H9 (cell line): ENCODE results near the gene FPR2. TPM values are rescaled to one million over a fixed set of nuclear protein-coding genes. Genes with fewer than 3 reads are reported as not detected.

Experiments used
- DNase-seq: peaks from one replicate; pipeline ENCODE4 v3.0.0-alpha.2; 2017
- H2AFZ ChIP-seq: one replicate; pipeline ENCODE4 v1.6.1; 2013; ENCODE audit warnings: mild to moderate bottlenecking, low read length, control low read depth, moderate library complexity
- H2AK5ac ChIP-seq: 2 replicates; pipeline ENCODE4 v1.6.1; 2013; ENCODE audit warnings: low read length, control low read depth, mixed read lengths; ENCODE audit not compliant: insufficient read length
- H2BK120ac ChIP-seq: one replicate; pipeline ENCODE4 v1.6.1; 2013; ENCODE audit warnings: low read depth, mild to moderate bottlenecking, low read length, control low read depth, inconsistent platforms; ENCODE audit not compliant: poor library complexity, severe bottlenecking
- H2BK12ac ChIP-seq: 2 replicates; pipeline ENCODE4 v1.6.1; 2013; ENCODE audit warnings: low read length, control low read depth, mixed read lengths, low read depth; ENCODE audit not compliant: insufficient read length
- H2BK15ac ChIP-seq: 2 replicates; pipeline ENCODE4 v1.6.1; 2013; ENCODE audit warnings: low read depth, low read length, control low read depth
- H2BK20ac ChIP-seq: one replicate; pipeline ENCODE4 v1.6.1; 2013; ENCODE audit warnings: low read depth, mild to moderate bottlenecking, low read length, control low read depth, inconsistent platforms; ENCODE audit not compliant: poor library complexity, severe bottlenecking
- H2BK5ac ChIP-seq: 2 replicates; pipeline ENCODE4 v1.6.1; 2013; ENCODE audit warnings: low read length, control low read depth, mixed read lengths; ENCODE audit not compliant: insufficient read length
- H3K14ac ChIP-seq: 2 replicates; pipeline ENCODE4 v1.6.1; 2013; ENCODE audit warnings: low read length, control low read depth; ENCODE audit not compliant: insufficient read depth
- H3K18ac ChIP-seq: 2 replicates; pipeline ENCODE4 v1.6.1; 2013; ENCODE audit warnings: low read depth, mild to moderate bottlenecking, mixed read lengths, low read length, control low read depth; ENCODE audit not compliant: insufficient read length
- H3K23ac ChIP-seq: 2 replicates; pipeline ENCODE4 v1.6.1; 2013; ENCODE audit warnings: low read length, control low read depth, mixed read lengths, low read depth; ENCODE audit not compliant: insufficient read length
- H3K23me2 ChIP-seq: 2 replicates; pipeline ENCODE4 v1.6.1; 2013; ENCODE audit warnings: low read depth, mild to moderate bottlenecking, mixed read lengths, low read length, control low read depth; ENCODE audit not compliant: insufficient read length, poor library complexity, severe bottlenecking
- H3K27ac ChIP-seq: 2 replicates; pipeline ENCODE4 v1.5.1; 2013; ENCODE audit warnings: low read length, control low read depth, mixed read lengths, low read depth; ENCODE audit not compliant: insufficient read length
- H3K27me3 ChIP-seq: 2 replicates; pipeline ENCODE4 v1.6.1; 2013; ENCODE audit warnings: low read length, control low read depth, inconsistent platforms; ENCODE audit not compliant: insufficient read depth
- H3K4ac ChIP-seq: 2 replicates; pipeline ENCODE4 v1.6.1; 2013; ENCODE audit warnings: low read depth, mild to moderate bottlenecking, control low read depth, inconsistent platforms, low read length, moderate library complexity
- H3K4me1 ChIP-seq: 2 replicates; pipeline ENCODE4 v1.6.1; 2013; ENCODE audit warnings: low read length, control low read depth, inconsistent platforms; ENCODE audit not compliant: insufficient read depth
- H3K4me2 ChIP-seq: 2 replicates; pipeline ENCODE4 v1.6.1; 2013; ENCODE audit warnings: low read length, control low read depth, mixed read lengths; ENCODE audit not compliant: insufficient read length, insufficient read depth
- H3K56ac ChIP-seq: 2 replicates; pipeline ENCODE4 v1.6.1; 2013; ENCODE audit warnings: low read depth, mild to moderate bottlenecking, mixed read lengths, low read length, control low read depth; ENCODE audit not compliant: insufficient read length
- H3K79me1 ChIP-seq: 2 replicates; pipeline ENCODE4 v1.6.1; 2013; ENCODE audit warnings: low read depth, mild to moderate bottlenecking, moderate library complexity, low read length, control low read depth, inconsistent platforms; ENCODE audit not compliant: insufficient read depth, poor library complexity, severe bottlenecking
- H3K79me2 ChIP-seq: 2 replicates; pipeline ENCODE4 v1.6.1; 2013; ENCODE audit warnings: low read length, control low read depth, inconsistent platforms; ENCODE audit not compliant: insufficient read depth
- H3K9ac ChIP-seq: 2 replicates; pipeline ENCODE4 v1.6.1; 2013; ENCODE audit warnings: low read length, control low read depth, mixed read lengths; ENCODE audit not compliant: insufficient read length; ENCODE audit errors: extremely low read depth
- H3K9me3 ChIP-seq: one replicate; pipeline ENCODE4 v1.6.1; 2013; ENCODE audit warnings: low read depth, low read length, inconsistent platforms; ENCODE audit not compliant: control insufficient read depth
- H3T11ph ChIP-seq: one replicate; pipeline ENCODE4 v1.6.1; 2013; ENCODE audit warnings: mild to moderate bottlenecking, low read length, control low read depth, inconsistent platforms
- H4K20me1 ChIP-seq: one replicate; pipeline ENCODE4 v1.6.1; 2013; ENCODE audit not compliant: control insufficient read depth, insufficient read length, insufficient read depth
- H4K5ac ChIP-seq: 2 replicates; pipeline ENCODE4 v1.6.1; 2013; ENCODE audit warnings: low read depth, mild to moderate bottlenecking, mixed read lengths, low read length, control low read depth; ENCODE audit not compliant: insufficient read length
- H4K8ac ChIP-seq: replicated peaks from 2 replicates; pipeline ENCODE4 v1.6.1; 2013; ENCODE audit warnings: low read length, control low read depth, mixed read lengths, low read depth; ENCODE audit not compliant: insufficient read length
- H4K91ac ChIP-seq: 2 replicates; pipeline ENCODE4 v1.6.1; 2013; ENCODE audit warnings: low read depth, mild to moderate bottlenecking, moderate library complexity, mixed read lengths, low read length, control low read depth; ENCODE audit not compliant: insufficient read length
- H3K27ac Mint-ChIP-seq, 3 experiments: 2 replicates in 2 of 3; 3 replicates in 1 of 3; pipeline ENCODE4 v1.8.0; 2020 to 2021; ENCODE audit warnings: mixed read lengths in 3 of 3, mild to moderate bottlenecking in 1 of 3, moderate library complexity in 1 of 3
- H3K27me3 Mint-ChIP-seq: 2 replicates; pipeline ENCODE4 v1.8.0; 2021; ENCODE audit warnings: low read depth, mild to moderate bottlenecking, moderate library complexity, mixed read lengths
- H3K36me3 Mint-ChIP-seq, 3 experiments: 2 replicates in 2 of 3; 3 replicates in 1 of 3; pipeline ENCODE4 v1.8.0; 2020 to 2021; ENCODE audit warnings: low read depth in 3 of 3, mixed read lengths in 3 of 3; ENCODE audit not compliant: insufficient read depth in 1 of 3
- H3K4me1 Mint-ChIP-seq, 2 experiments: 2 replicates each; pipeline ENCODE4 v1.8.0; 2020; ENCODE audit warnings: mixed read lengths in 2 of 2
- H3K4me3 Mint-ChIP-seq, 2 experiments: 2 replicates in 1 of 2; 3 replicates in 1 of 2; pipeline ENCODE4 v1.8.0; 2020 to 2021; ENCODE audit warnings: mild to moderate bottlenecking in 2 of 2, mixed read lengths in 2 of 2, moderate library complexity in 1 of 2
- H3K9me3 Mint-ChIP-seq, 2 experiments: 2 replicates in 1 of 2; 3 replicates in 1 of 2; pipeline ENCODE4 v1.8.0; 2020; ENCODE audit warnings: mild to moderate bottlenecking in 2 of 2, mixed read lengths in 2 of 2, moderate library complexity in 1 of 2
- WGBS: extraction: QIAGEN DNeasy Blood & Tissue Kit; methylation state at CpG from one replicate; pipeline ENCODE4 v1.1.7; 2013; ENCODE audit warnings: missing lambda C conversion rate, low lambda C conversion rate, mixed read lengths; ENCODE audit not compliant: insufficient read length; ENCODE audit errors: extremely low coverage; 5-methylcytosine and 5-hydroxymethylcytosine counted together
- total RNA-seq: library from RNA; stranded (reverse); gene quantifications from 2 replicates; pipeline ENCODE4 v1.2.1, GENCODE V29; 2021
- TF ChIP-seq, protein P1 (sequence below): fragments of 200-600 bp; sonication (generic); conservative IDR thresholded peaks from 3 replicates; pipeline ENCODE4 v1.8.0; 2021; ENCODE audit warnings: antibody characterized with exemption, mild to moderate bottlenecking

Gene FPR2
- total RNA-seq, 1 experiment from 2014 or later: not detected

GRCh38 chr19:51737389-51737788, 23.6 kb upstream of the FPR2 start:
- Histone ChIP-seq H2BK120ac (no peak overlapping the region), H3K4me2 (no peak overlapping the region), H2BK20ac (no peak overlapping the region), H3K4me1 (no peaks in the 10 kb centered on the region), H2BK15ac (no peak overlapping the region), H2AK5ac (no peak overlapping the region), H4K91ac (no peak overlapping the region), H3K79me2 (no peaks in the 10 kb centered on the region), H4K20me1 (no peaks in the 10 kb centered on the region), H3K27ac (no peak overlapping the region), H3T11ph (no peak overlapping the region), H3K27me3 (no peaks in the 10 kb centered on the region), H3K23ac (no peak overlapping the region), H3K56ac (no peak overlapping the region), H4K8ac (no peak overlapping the region), H3K23me2 (no peaks in the 10 kb centered on the region), H2BK5ac (no peak overlapping the region), H2BK12ac (no peak overlapping the region), H3K4ac (no peak overlapping the region), H3K14ac (no peak overlapping the region), H3K18ac (no peak overlapping the region), H3K79me1 (no peaks in the 10 kb centered on the region), H3K9me3 (no peaks in the 10 kb centered on the region), H3K9ac (no peak overlapping the region), H2AFZ (no peak overlapping the region), H4K5ac (no peak overlapping the region)
- no peak overlapping the region for H3K4me3 Mint-ChIP-seq
- DNase-seq: no peak
- peaks cover 0 to 8% of the 10 kb centered on the region in 2 experiments; a peak in 2 of 4 replicates for H3K4me1 Mint-ChIP-seq
- H3K9me3 Mint-ChIP-seq: peaks cover 11 to 79% of the 10 kb centered on the region in 2 experiments
- WGBS: no CpG with 5 or more reads among the region's 3 CpGs
- TF ChIP-seq, protein P1, sequence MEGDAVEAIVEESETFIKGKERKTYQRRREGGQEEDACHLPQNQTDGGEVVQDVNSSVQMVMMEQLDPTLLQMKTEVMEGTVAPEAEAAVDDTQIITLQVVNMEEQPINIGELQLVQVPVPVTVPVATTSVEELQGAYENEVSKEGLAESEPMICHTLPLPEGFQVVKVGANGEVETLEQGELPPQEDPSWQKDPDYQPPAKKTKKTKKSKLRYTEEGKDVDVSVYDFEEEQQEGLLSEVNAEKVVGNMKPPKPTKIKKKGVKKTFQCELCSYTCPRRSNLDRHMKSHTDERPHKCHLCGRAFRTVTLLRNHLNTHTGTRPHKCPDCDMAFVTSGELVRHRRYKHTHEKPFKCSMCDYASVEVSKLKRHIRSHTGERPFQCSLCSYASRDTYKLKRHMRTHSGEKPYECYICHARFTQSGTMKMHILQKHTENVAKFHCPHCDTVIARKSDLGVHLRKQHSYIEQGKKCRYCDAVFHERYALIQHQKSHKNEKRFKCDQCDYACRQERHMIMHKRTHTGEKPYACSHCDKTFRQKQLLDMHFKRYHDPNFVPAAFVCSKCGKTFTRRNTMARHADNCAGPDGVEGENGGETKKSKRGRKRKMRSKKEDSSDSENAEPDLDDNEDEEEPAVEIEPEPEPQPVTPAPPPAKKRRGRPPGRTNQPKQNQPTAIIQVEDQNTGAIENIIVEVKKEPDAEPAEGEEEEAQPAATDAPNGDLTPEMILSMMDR: no peak
- no peak overlapping the region for H3K27ac Mint-ChIP-seq
- H3K36me3 Mint-ChIP-seq: no peaks in the 10 kb centered on the region
- H3K27me3 Mint-ChIP-seq: peaks cover 4% of the 10 kb centered on the region; the same call in 1 of the 2 replicates
